ENCODE results near the gene PRKAA2.

GRCh38 chr1:56626546-56626945, 18.6 kb upstream of the PRKAA2 start:
- TF ChIP-seq POLR2AphosphoS5 (IDR thresholded peaks at IDR 0.05; ENCODE audit: low read depth, low read length) = no peak
- no peak for TF ChIP-seq TAF1 (IDR thresholded peaks at IDR 0.05; ENCODE audit: borderline replicate concordance, insufficient read depth, low read length)
- no peak for TF ChIP-seq SIN3A (IDR thresholded peaks at IDR 0.05; ENCODE audit: borderline replicate concordance, insufficient read depth, low read length)
- no peak for TF ChIP-seq REST (IDR thresholded peaks at IDR 0.05; ENCODE audit: insufficient read depth in 1 of 2, low read depth in 2 of 2, low read length in 2 of 2)

Data from PFSK-1 (cell line).